Gastrocnemius medialis (tissue), 4 donors: ENCODE measurements around the gene SLC11A2.

Experiments used
- POLR2A ChIP-seq, 2 donors: fragments of 450-650 bp; IDR thresholded peaks; one replicate each; pipeline ENCODE4 v1.6.1; 2017; ENCODE audit warnings: antibody characterized with exemption in 2 of 2, mild to moderate bottlenecking in 2 of 2, moderate library complexity in 2 of 2
- TF ChIP-seq, protein P1 (sequence below), 5 experiments: fragments of 450-650 bp in 3 of 5; fragments of 200-600 bp in 2 of 5; sonication (generic) in 2 of 5; IDR thresholded peaks in 4 of 5; conservative IDR thresholded peaks in 1 of 5; 1 replicate in 4 of 5; 2 replicates in 1 of 5; pipeline ENCODE4 v1.5.1; 2016 to 2019; ENCODE audit warnings: antibody characterized with exemption in 5 of 5, mild to moderate bottlenecking in 3 of 5, moderate library complexity in 3 of 5

DNA sequence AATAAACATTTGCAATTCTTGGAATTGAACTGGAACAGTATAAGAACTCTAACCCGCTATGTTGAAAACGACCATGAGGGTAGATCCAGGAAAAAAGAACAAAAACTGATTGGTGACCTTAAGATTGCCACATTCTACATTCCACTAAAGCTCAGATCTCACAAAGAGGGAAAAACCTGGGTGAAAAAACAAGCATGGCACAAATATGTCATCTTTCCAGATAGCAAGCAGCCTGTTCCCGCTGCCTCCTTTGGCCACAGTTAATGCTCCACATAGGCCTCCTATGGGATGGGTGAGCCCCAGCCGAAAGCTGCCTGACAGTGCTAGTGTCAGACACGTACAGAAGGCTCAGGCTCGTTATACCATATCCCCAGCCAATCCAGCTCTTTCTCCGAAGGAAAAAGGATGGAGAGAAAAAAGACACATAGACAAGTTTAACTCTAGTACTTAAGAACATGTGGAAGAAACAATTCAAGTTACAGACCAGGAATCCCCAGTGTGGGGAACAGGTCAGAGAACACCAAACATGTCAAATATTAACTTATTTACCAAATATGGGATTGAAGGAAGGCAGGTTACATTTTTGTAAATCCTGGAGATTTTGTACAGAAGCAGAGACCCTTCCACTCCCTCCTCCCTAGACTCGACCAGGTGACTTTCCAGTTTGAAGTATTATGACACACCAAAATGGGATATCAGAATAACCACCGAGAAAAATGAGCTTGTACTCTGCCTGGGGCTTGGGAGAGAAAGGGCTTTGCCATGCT is 36.6 kb upstream of the SLC11A2 start:
- TF ChIP-seq, protein P1, sequence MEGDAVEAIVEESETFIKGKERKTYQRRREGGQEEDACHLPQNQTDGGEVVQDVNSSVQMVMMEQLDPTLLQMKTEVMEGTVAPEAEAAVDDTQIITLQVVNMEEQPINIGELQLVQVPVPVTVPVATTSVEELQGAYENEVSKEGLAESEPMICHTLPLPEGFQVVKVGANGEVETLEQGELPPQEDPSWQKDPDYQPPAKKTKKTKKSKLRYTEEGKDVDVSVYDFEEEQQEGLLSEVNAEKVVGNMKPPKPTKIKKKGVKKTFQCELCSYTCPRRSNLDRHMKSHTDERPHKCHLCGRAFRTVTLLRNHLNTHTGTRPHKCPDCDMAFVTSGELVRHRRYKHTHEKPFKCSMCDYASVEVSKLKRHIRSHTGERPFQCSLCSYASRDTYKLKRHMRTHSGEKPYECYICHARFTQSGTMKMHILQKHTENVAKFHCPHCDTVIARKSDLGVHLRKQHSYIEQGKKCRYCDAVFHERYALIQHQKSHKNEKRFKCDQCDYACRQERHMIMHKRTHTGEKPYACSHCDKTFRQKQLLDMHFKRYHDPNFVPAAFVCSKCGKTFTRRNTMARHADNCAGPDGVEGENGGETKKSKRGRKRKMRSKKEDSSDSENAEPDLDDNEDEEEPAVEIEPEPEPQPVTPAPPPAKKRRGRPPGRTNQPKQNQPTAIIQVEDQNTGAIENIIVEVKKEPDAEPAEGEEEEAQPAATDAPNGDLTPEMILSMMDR (IDR thresholded peaks at IDR 0.05 in 4 of 5, conservative IDR thresholded peaks at IDR 0.05 in 1 of 5), result no peak
- TF ChIP-seq POLR2A (IDR thresholded peaks at IDR 0.05), result no peak
